CD14-positive monocyte (primary cell): ENCODE results near the gene SMCHD1. TPM values are rescaled to one million over a fixed set of nuclear protein-coding genes. Genes with fewer than 3 reads are reported as not detected.

ENCODE experiments used
- DNase-seq, 3 donors: peaks; one replicate each; pipeline ENCODE4 v3.0.0-alpha.2; 2011 to 2022
- H2AFZ ChIP-seq: 2 replicates; pipeline ENCODE4 v1.6.0; 2012; ENCODE audit warnings: mild to moderate bottlenecking, low read depth, low read length, inconsistent platforms; ENCODE audit not compliant: insufficient read depth, poor library complexity, severe bottlenecking
- H3K27ac ChIP-seq, 2 donors: 1 replicate in 1 of 2; 2 replicates in 1 of 2; pipeline ENCODE4 v1.5.1; 2012 to 2013; ENCODE audit warnings: low read length in 2 of 2, control low read depth in 1 of 2, inconsistent platforms in 1 of 2, low read depth in 1 of 2, mild to moderate bottlenecking in 1 of 2
- H3K27me3 ChIP-seq, 2 donors: one replicate each; pipeline versions ENCODE4 v1.6.0 to v1.6.1; 2011 to 2013; ENCODE audit warnings: low read length in 2 of 2; ENCODE audit not compliant: control insufficient read depth in 2 of 2, insufficient read depth in 2 of 2
- H3K36me3 ChIP-seq, 2 donors: replicated peaks in 1 of 2; 1 replicate in 1 of 2; 2 replicates in 1 of 2; pipeline versions ENCODE4 v1.5.1 to v1.6.1; 2012 to 2013; ENCODE audit warnings: low read length in 2 of 2, control low read depth in 1 of 2, inconsistent platforms in 1 of 2, mild to moderate bottlenecking in 1 of 2; ENCODE audit not compliant: insufficient read depth in 2 of 2, control insufficient read depth in 1 of 2
- H3K4me1 ChIP-seq, 2 donors: 1 replicate in 1 of 2; 2 replicates in 1 of 2; pipeline versions ENCODE4 v1.5.1 to v1.6.1; 2012 to 2013; ENCODE audit warnings: low read length in 2 of 2, control low read depth in 1 of 2, inconsistent platforms in 1 of 2, mild to moderate bottlenecking in 1 of 2, moderate library complexity in 1 of 2; ENCODE audit not compliant: insufficient read depth in 2 of 2, control insufficient read depth in 1 of 2
- H3K4me2 ChIP-seq: replicated peaks from 2 replicates; pipeline ENCODE3; 2012; ENCODE audit warnings: low read length, moderate library complexity, mild to moderate bottlenecking; ENCODE audit not compliant: poor library complexity, severe bottlenecking; ENCODE audit errors: extremely low read depth
- H3K4me3 ChIP-seq, 3 experiments: fragments of 200-600 bp in 1 of 3; sonication (generic) in 1 of 3; replicated peaks in 1 of 3; 1 replicate in 2 of 3; 2 replicates in 1 of 3; pipeline ENCODE4 v1.5.1; 2011 to 2013; ENCODE audit warnings: low read length in 3 of 3, mild to moderate bottlenecking in 3 of 3, control low read depth in 2 of 3, low read depth in 2 of 3, inconsistent platforms in 1 of 3, moderate library complexity in 1 of 3
- H3K79me2 ChIP-seq: 2 replicates; pipeline ENCODE4 v1.6.0; 2012; ENCODE audit warnings: mild to moderate bottlenecking, control low read depth, inconsistent platforms, low read length, moderate library complexity; ENCODE audit not compliant: insufficient read depth
- H3K9ac ChIP-seq: 2 replicates; pipeline ENCODE4 v1.6.0; 2017; ENCODE audit warnings: low read length, mild to moderate bottlenecking; ENCODE audit not compliant: insufficient read depth, poor library complexity, severe bottlenecking
- H3K9me3 ChIP-seq, 2 donors: replicated peaks in 1 of 2; 1 replicate in 1 of 2; 2 replicates in 1 of 2; pipeline versions ENCODE4 v1.5.1 to v1.6.1; 2012 to 2013; ENCODE audit warnings: low read length in 2 of 2, control low read depth in 1 of 2; ENCODE audit not compliant: control insufficient read depth in 1 of 2, insufficient read depth in 1 of 2
- H4K20me1 ChIP-seq: 2 replicates; pipeline ENCODE4 v1.6.0; 2012; ENCODE audit warnings: mild to moderate bottlenecking, low read length, control low read depth, moderate library complexity; ENCODE audit not compliant: insufficient read depth
- H3K27ac Mint-ChIP-seq, 7 donors: one replicate each; pipeline ENCODE4 v1.8.0; 2020; ENCODE audit warnings: mild to moderate bottlenecking in 7 of 7, mixed read lengths in 7 of 7, moderate library complexity in 6 of 7, inconsistent platforms in 2 of 7
- H3K27me3 Mint-ChIP-seq, 3 donors: one replicate each; pipeline ENCODE4 v1.8.0; 2021 to 2022; ENCODE audit warnings: low read depth in 3 of 3, mild to moderate bottlenecking in 3 of 3, mixed read lengths in 3 of 3, moderate library complexity in 3 of 3, inconsistent platforms in 1 of 3
- H3K36me3 Mint-ChIP-seq, 2 donors: one replicate each; pipeline ENCODE4 v1.8.0; 2020; ENCODE audit warnings: mixed read lengths in 2 of 2, inconsistent platforms in 1 of 2, mild to moderate bottlenecking in 1 of 2
- H3K4me1 Mint-ChIP-seq: one replicate; pipeline ENCODE4 v1.8.0; 2020; ENCODE audit warnings: mild to moderate bottlenecking, mixed read lengths
- H3K4me3 Mint-ChIP-seq, 2 donors: one replicate each; pipeline ENCODE4 v1.8.0; 2020; ENCODE audit warnings: mild to moderate bottlenecking in 2 of 2, mixed read lengths in 2 of 2, moderate library complexity in 1 of 2
- H3K9me3 Mint-ChIP-seq, 7 donors: one replicate each; pipeline ENCODE4 v1.8.0; 2020 to 2022; ENCODE audit warnings: mixed read lengths in 7 of 7, mild to moderate bottlenecking in 6 of 7, moderate library complexity in 6 of 7, inconsistent platforms in 2 of 7
- CTCF ChIP-seq: fragments of 200-600 bp; IDR thresholded peaks from one replicate; pipeline ENCODE4 v1.8.0; 2022; ENCODE audit warnings: antibody characterized with exemption, mild to moderate bottlenecking
- WGBS: methylation state at CpG from one replicate; pipeline ENCODE4 v1.1.5; 2013; ENCODE audit warnings: missing lambda C conversion rate; ENCODE audit not compliant: insufficient coverage; 5-methylcytosine and 5-hydroxymethylcytosine counted together
- intact Hi-C, 2 donors: fragments of 100-400 bp; cut with micrococcal nuclease; formaldehyde crosslinking; loops; one replicate each; pipeline versions ENCODE4 v1.15.0 to v1.15.1; 2023
- polyA plus RNA-seq, 3 donors: library from polyadenylated mRNA; depleted of rRNA in 1 of 3; unstranded in 2 of 3; stranded (reverse) in 1 of 3; fragments of 300-500 nt in 2 of 3; fragments of >200 nt in 1 of 3; fragmentation: Illumina TruSeq in 2 of 3; gene quantifications; 1 replicate in 2 of 3; 2 replicates in 1 of 3; pipeline ENCODE4 v1.2.3, GENCODE V29; 2012 to 2021

SMCHD1 gene
- polyA plus RNA-seq, 3 donors: 12.7 to 45.5 (median 16.8) TPM

GRCh38 chr18:2840521-2840920, 185.0 kb downstream of the SMCHD1 start:
- DNase-seq: no peak
- H3K27me3 ChIP-seq: no peaks in the 10 kb centered on the region
- no peaks in the 10 kb centered on the region for H4K20me1 ChIP-seq
- H3K9me3 Mint-ChIP-seq: peaks cover 7 to 21% (median 14%) of the 10 kb centered on the region in 7 donors
- intact Hi-C loops: loop anchor here (10.0 kb wide), 5 partner anchors 144 to 754 kb away; partner anchors contain the start of genes LPIN2 (in 1 of the 2), SMCHD1 (in 1 of the 2) and TGIF1 (in 1 of the 2)
- H3K9me3 ChIP-seq: peaks cover 0 to 4% of the 10 kb centered on the region in 2 donors
- H3K9ac ChIP-seq: no peak overlapping the region
- H3K27ac Mint-ChIP-seq: no peak overlapping the region
- no peak overlapping the region for H2AFZ ChIP-seq
- H3K36me3 Mint-ChIP-seq: no peaks in the 10 kb centered on the region
- no peak overlapping the region for H3K4me2 ChIP-seq
- peaks cover 30% of the 10 kb centered on the region for H3K4me1 Mint-ChIP-seq
- no peak overlapping the region for H3K4me3 ChIP-seq
- no peak for TF ChIP-seq CTCF
- peaks cover 28 to 29% of the 10 kb centered on the region in 2 donors for H3K4me1 ChIP-seq
- no peak overlapping the region for H3K27ac ChIP-seq
- no peaks in the 10 kb centered on the region for H3K36me3 ChIP-seq
- WGBS: no CpG with 5 or more reads among the region's 1 CpG
- H3K4me3 Mint-ChIP-seq: no peak overlapping the region
- H3K79me2 ChIP-seq: peaks cover 3% of the 10 kb centered on the region
- H3K27me3 Mint-ChIP-seq: peaks cover 0 to 3% (median 0%) of the 10 kb centered on the region in 3 donors

- peaks cover 15% of the 10 kb centered on the region for H3K79me2 ChIP-seq
- intact Hi-C loops: loop anchor here (10.0 kb wide), 5 partner anchors 142 to 752 kb away; partner anchors contain the start of genes LPIN2 (in 1 of the 2), SMCHD1 (in 1 of the 2) and TGIF1 (in 1 of the 2)
- H3K9me3 ChIP-seq: no peaks in the 10 kb centered on the region
- Mint-ChIP-seq H3K27me3 (peaks cover 0 to 3% (median 0%) of the 10 kb centered on the region in 3 donors), H3K9me3 (peaks cover 0 to 4% (median 2%) of the 10 kb centered on the region in 7 donors), H3K4me3 (peak overlapping the region; percentile 20 to 74), H3K4me1 (peaks cover 37% of the 10 kb centered on the region), H3K36me3 (no peaks in the 10 kb centered on the region), H3K27ac (peak overlapping the region; percentile 44 to 90 (median 87))
- no peaks in the 10 kb centered on the region for H3K27me3 ChIP-seq
- peak; percentile 56 to 78 (median 61) for DNase-seq
- peak overlapping the region in 1 of 2 donors; percentile 55 for H3K27ac ChIP-seq
- H3K9ac ChIP-seq: no peak overlapping the region
- TF ChIP-seq CTCF: no peak
- H3K4me1 ChIP-seq: peaks cover 37 to 40% of the 10 kb centered on the region in 2 donors
- no CpG with 5 or more reads among the region's 6 CpGs for WGBS
- peak overlapping the region; percentile 50 for H3K4me2 ChIP-seq
- peaks cover 9% of the 10 kb centered on the region for H4K20me1 ChIP-seq
- H3K4me3 ChIP-seq: no peak overlapping the region
- H3K36me3 ChIP-seq: no peaks in the 10 kb centered on the region
- no peak overlapping the region for H2AFZ ChIP-seq
Observed at GRCh38 chr18:2843146-2843545, 187.6 kb downstream of the SMCHD1 start.
